Erythroblast (primary cell): ENCODE measurements around the gene CIC.

ENCODE experiments used
- GATA1 ChIP-seq: IDR thresholded peaks from 2 replicates; pipeline ENCODE4 v1.6.1; 2011; ENCODE audit warnings: low read depth, mild to moderate bottlenecking, control low read depth, low read length, moderate library complexity
- POLR2A ChIP-seq: IDR thresholded peaks from 2 replicates; pipeline ENCODE4 v1.6.1; 2011; ENCODE audit warnings: mild to moderate bottlenecking, low read length

DNA sequence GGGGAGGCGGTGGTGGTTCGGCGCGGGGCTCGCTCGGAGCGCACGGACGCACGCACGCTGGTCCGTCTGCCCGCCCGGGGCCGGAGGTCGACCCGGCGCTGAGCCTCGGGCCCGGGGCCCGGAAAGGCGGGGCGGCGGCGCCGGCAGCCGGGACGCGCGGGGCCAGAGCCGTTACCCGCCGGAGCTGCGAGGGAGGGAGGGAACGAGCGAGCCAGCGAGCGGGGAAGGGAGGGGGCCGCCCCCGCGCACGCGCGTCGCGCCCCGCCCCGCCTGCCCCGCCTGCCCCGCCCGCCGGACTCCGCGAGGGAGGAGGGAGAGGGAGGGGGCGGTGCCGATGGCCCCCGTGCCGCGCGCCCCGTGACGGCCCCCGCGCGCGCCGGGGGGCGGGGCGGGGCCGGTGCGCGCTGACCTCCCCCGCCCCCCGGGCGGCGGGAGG is 15.0 kb downstream of the CIC start:
- TF ChIP-seq GATA1 (no peak), POLR2A (no peak)
